ENCODE data around the gene GNB1. TPM values are rescaled to one million over a fixed set of nuclear protein-coding genes. Genes with fewer than 3 reads are reported as not detected.
"Not testable (repeated sequence)": the region's sequence is repeated elsewhere in the genome, so short reads cannot be mapped to it uniquely, and the experiment has no call there.

GNB1 gene
- total RNA-seq, 2 experiments from 2014 or later: 138 to 149 TPM

DNA sequence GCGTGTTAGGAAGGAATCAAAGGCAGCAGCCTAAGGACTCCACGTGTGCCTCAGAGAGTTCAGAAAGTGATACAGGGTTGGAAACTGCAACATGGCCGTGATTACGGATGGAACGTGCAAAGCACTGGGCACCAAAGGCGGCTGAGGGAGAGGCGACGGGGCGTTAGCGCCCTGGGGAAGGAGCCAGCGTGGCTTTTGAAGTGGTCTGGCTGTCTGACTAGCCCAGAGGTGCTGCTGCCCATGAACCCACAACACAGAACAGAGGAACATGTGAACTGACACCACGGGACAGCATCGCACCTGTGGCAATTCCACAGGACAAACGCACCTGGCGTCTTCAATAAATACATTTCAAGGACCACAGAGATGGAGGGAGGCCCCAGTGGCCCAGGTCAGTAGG lies 46.2 kb upstream of the GNB1 start:
- intact Hi-C loops (cut with DNase I, micrococcal nuclease): no loop called here
- Histone ChIP-seq H3K4me1 (ENCODE audit: insufficient read depth, low read length) (no peaks in the 10 kb centered on the region), H3K4me3 (ENCODE audit: low read length) (no peak overlapping the region), H3K36me3 (ENCODE audit: insufficient read depth, low read length) (no peaks in the 10 kb centered on the region), H3K9me3 (ENCODE audit: control insufficient read depth in 1 of 2, insufficient read depth in 1 of 2, low read length in 2 of 2) (peaks cover 0 to 6% of the 10 kb centered on the region in 2 experiments), H3K27ac (ENCODE audit: low read depth in 1 of 2, low read length in 2 of 2) (no peak overlapping the region), H3K27me3 (ENCODE audit: control insufficient read depth in 1 of 2, insufficient read depth in 2 of 2, low read length in 2 of 2) (no peaks in the 10 kb centered on the region)
- Mint-ChIP-seq H3K27ac (no peak overlapping the region), H3K27me3 (no peaks in the 10 kb centered on the region), H3K36me3 (ENCODE audit: low read depth) (no peaks in the 10 kb centered on the region), H3K4me3 (no peak overlapping the region), H3K9me3 (no peaks in the 10 kb centered on the region), H3K4me1 (ENCODE audit: low read depth) (no peaks in the 10 kb centered on the region)
- TF ChIP-seq, protein P1, sequence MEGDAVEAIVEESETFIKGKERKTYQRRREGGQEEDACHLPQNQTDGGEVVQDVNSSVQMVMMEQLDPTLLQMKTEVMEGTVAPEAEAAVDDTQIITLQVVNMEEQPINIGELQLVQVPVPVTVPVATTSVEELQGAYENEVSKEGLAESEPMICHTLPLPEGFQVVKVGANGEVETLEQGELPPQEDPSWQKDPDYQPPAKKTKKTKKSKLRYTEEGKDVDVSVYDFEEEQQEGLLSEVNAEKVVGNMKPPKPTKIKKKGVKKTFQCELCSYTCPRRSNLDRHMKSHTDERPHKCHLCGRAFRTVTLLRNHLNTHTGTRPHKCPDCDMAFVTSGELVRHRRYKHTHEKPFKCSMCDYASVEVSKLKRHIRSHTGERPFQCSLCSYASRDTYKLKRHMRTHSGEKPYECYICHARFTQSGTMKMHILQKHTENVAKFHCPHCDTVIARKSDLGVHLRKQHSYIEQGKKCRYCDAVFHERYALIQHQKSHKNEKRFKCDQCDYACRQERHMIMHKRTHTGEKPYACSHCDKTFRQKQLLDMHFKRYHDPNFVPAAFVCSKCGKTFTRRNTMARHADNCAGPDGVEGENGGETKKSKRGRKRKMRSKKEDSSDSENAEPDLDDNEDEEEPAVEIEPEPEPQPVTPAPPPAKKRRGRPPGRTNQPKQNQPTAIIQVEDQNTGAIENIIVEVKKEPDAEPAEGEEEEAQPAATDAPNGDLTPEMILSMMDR (IDR thresholded peaks at IDR 0.05): no peak
- no peak for DNase-seq
- ChIA-PET POLR2A (no interaction called here), CTCF (no interaction called here)
- ATAC-seq (ENCODE audit: poor library complexity): no peak

DNA sequence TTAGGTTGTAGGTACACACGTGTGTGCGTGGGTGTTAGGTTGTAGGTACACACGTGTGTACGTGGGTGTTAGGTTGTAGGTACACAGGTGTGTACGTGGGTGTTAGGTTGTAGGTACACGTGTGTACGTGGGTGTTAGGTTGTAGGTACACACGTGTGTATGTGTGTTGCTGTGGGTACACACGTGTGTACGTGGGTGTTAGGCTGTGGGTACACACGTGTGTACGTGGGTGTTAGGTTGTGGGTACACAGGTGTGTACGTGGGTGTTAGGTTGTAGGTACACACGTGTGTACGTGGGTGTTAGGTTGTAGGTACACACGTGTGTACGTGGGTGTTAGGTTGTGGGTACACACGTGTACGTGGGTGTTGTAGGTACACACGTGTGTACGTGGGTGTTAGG lies 44.0 kb upstream of the GNB1 start:
- CTCF ChIA-PET; H3K27me3 Mint-ChIP-seq; H3K27ac Mint-ChIP-seq; intact Hi-C loops (cut with DNase I, micrococcal nuclease); H3K4me1 Mint-ChIP-seq (ENCODE audit: low read depth); H3K9me3 Mint-ChIP-seq; H3K4me3 Mint-ChIP-seq; DNase-seq; H3K9me3 ChIP-seq (ENCODE audit: control insufficient read depth in 1 of 2, insufficient read depth in 1 of 2, low read length in 2 of 2); H3K36me3 Mint-ChIP-seq (ENCODE audit: low read depth); H3K4me1 ChIP-seq (ENCODE audit: insufficient read depth, low read length); H3K4me3 ChIP-seq (ENCODE audit: low read length); H3K27ac ChIP-seq (ENCODE audit: low read depth in 1 of 2, low read length in 2 of 2); POLR2A ChIA-PET; ATAC-seq (ENCODE audit: poor library complexity); H3K27me3 ChIP-seq (ENCODE audit: control insufficient read depth in 1 of 2, insufficient read depth in 2 of 2, low read length in 2 of 2); H3K36me3 ChIP-seq (ENCODE audit: insufficient read depth, low read length): not testable (repeated sequence)

- ATAC-seq (ENCODE audit: poor library complexity) (no peak), DNase-seq (no peak)
- Histone ChIP-seq H3K27me3 (ENCODE audit: control insufficient read depth in 1 of 2, insufficient read depth in 2 of 2, low read length in 2 of 2) (no peaks in the 10 kb centered on the region), H3K4me3 (ENCODE audit: low read length) (no peak overlapping the region), H3K4me1 (ENCODE audit: insufficient read depth, low read length) (no peaks in the 10 kb centered on the region), H3K27ac (ENCODE audit: low read depth in 1 of 2, low read length in 2 of 2) (no peak overlapping the region), H3K9me3 (ENCODE audit: control insufficient read depth in 1 of 2, insufficient read depth in 1 of 2, low read length in 2 of 2) (no peaks in the 10 kb centered on the region), H3K36me3 (ENCODE audit: insufficient read depth, low read length) (no peaks in the 10 kb centered on the region)
- TF ChIP-seq, protein P1 (IDR thresholded peaks at IDR 0.05): no peak
- no peaks in the 10 kb centered on the region for H3K4me1 Mint-ChIP-seq (ENCODE audit: low read depth)
- CTCF ChIA-PET: no interaction called here
- H3K4me3 Mint-ChIP-seq: no peak overlapping the region
- intact Hi-C loops (cut with DNase I, micrococcal nuclease): no loop called here
- no peak overlapping the region for H3K27ac Mint-ChIP-seq
- H3K36me3 Mint-ChIP-seq (ENCODE audit: low read depth): no peaks in the 10 kb centered on the region
- POLR2A ChIA-PET: no interaction called here
- H3K9me3 Mint-ChIP-seq: no peaks in the 10 kb centered on the region
- H3K27me3 Mint-ChIP-seq: no peaks in the 10 kb centered on the region
Measured at GRCh38 chr1:1929639-1930545, 39.0 kb upstream of the GNB1 start.

All from CD4-positive, alpha-beta T cell (primary cell).